ENCODE measurements around the gene IL23R.

DNA sequence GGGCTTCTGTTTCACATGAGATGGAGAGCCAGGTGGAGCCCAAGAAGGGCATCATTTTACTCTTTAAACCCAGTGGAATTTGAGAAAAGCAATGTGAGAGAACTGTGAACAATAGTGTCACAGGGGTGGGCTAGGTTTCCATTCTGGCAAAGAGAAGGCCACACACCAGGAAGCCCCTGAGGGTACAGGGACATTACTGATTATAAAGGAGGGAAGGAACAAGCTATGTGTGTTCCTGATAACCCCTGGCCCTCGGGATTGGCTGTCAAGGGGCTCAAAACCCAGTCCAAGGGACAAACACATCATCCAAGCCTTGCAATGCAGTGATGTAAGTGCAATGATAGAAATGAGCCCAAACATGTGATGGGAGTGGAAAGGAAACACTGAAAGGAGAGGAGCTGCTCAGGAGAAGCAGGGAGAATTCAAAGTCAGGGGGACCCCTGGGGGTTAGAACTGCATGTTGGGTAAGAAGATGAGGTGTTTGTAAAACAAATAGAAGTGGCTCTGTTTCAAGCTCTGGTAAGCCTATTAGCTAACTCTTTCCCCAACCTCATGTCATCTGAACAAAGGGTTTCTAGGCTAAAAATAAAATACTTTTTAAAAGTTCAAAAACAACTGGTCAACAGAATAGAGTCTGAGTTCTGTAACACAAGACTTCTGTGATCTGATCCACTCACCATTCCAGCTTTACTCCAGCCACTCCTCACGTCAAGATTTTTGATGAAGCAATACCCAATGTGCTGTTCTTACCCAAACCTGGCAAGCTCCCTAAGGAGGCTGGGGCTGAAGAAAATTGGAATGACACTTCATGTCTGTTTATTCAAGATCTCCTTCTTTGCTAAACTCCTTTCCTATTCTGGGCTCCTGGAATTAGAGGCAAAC lies 90.3 kb downstream of the IL23R start:
- TF ChIP-seq, protein P1, sequence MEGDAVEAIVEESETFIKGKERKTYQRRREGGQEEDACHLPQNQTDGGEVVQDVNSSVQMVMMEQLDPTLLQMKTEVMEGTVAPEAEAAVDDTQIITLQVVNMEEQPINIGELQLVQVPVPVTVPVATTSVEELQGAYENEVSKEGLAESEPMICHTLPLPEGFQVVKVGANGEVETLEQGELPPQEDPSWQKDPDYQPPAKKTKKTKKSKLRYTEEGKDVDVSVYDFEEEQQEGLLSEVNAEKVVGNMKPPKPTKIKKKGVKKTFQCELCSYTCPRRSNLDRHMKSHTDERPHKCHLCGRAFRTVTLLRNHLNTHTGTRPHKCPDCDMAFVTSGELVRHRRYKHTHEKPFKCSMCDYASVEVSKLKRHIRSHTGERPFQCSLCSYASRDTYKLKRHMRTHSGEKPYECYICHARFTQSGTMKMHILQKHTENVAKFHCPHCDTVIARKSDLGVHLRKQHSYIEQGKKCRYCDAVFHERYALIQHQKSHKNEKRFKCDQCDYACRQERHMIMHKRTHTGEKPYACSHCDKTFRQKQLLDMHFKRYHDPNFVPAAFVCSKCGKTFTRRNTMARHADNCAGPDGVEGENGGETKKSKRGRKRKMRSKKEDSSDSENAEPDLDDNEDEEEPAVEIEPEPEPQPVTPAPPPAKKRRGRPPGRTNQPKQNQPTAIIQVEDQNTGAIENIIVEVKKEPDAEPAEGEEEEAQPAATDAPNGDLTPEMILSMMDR (IDR thresholded peaks at IDR 0.05): no peak
- TF ChIP-seq POLR2A (IDR thresholded peaks at IDR 0.05): no peak
